Prostate gland (tissue), 2 donors: ENCODE data around the gene FES.
A peak's percentile ranks its signal among the peaks of the same experiment; 100 is the strongest.

ENCODE experiments used
- POLR2A ChIP-seq: fragments of 450-650 bp; IDR thresholded peaks from one replicate; pipeline ENCODE4 v1.6.1; 2016; ENCODE audit warnings: antibody characterized with exemption, mild to moderate bottlenecking
- TF ChIP-seq, protein P1 (sequence below), 4 experiments: fragments of 200-600 bp in 2 of 4; fragments of 450-650 bp in 2 of 4; sonication (generic) in 2 of 4; IDR thresholded peaks; 1 replicate in 3 of 4; 2 replicates in 1 of 4; pipeline ENCODE4 v1.5.1; 2016 to 2019; ENCODE audit warnings: antibody characterized with exemption in 4 of 4, mild to moderate bottlenecking in 2 of 4, moderate library complexity in 2 of 4

DNA sequence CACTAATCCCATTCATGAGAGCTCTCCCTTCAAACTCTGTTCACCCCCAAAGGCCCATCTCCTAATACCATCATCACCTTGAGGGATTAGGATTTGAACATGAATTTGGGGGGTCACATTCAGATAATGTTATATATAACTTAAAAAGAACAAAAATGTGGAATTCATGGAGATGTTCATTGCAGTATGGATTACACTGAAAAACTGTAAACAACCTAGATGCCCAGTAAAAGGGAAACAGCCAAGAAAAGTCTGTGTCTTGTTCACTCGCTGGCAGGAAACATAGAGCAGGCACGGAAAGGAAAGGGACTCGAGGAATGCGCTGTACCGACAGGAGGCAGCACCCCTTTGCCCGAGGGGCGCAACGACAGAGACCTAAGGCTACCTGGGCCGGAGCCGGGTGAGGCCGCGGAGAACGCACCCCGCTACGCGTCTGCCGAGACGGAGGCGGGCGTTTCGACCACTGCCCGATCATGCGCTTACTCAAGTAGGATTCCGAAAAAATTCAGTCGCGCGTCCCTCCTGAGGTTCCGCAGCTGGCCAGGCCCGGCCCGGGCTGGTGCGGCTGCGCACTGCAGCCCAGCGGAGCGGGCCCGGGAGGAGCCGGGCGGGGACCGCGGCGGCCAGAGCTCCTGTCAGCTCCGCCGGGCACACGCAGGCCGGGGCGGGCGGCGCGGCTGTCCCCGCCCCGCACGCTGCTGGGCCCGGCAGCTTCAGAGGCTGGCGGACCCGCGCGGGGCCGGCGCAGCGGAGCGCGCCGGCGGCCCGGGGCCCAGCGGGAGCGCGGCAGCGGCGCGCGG is 17.9 kb downstream of the FES start:
- TF ChIP-seq, protein P1, sequence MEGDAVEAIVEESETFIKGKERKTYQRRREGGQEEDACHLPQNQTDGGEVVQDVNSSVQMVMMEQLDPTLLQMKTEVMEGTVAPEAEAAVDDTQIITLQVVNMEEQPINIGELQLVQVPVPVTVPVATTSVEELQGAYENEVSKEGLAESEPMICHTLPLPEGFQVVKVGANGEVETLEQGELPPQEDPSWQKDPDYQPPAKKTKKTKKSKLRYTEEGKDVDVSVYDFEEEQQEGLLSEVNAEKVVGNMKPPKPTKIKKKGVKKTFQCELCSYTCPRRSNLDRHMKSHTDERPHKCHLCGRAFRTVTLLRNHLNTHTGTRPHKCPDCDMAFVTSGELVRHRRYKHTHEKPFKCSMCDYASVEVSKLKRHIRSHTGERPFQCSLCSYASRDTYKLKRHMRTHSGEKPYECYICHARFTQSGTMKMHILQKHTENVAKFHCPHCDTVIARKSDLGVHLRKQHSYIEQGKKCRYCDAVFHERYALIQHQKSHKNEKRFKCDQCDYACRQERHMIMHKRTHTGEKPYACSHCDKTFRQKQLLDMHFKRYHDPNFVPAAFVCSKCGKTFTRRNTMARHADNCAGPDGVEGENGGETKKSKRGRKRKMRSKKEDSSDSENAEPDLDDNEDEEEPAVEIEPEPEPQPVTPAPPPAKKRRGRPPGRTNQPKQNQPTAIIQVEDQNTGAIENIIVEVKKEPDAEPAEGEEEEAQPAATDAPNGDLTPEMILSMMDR (IDR thresholded peaks at IDR 0.05), result peak; percentile 57 to 88 (median 76)
- TF ChIP-seq POLR2A, result peak; percentile 49
